GM12891 (cell line): ENCODE results near the gene CRISPLD2.

Experiments
- DNase-seq: peaks from one replicate; pipeline ENCODE4 v3.0.0; 2011; ENCODE audit warnings: low spot score; ENCODE audit not compliant: insufficient read length
- FAIRE-seq: peaks from 2 replicates; lab custom pipeline; 2011; peaks lifted over from hg19 to GRCh38; lab: Jason Lieb, UNC
- PAX5 ChIP-seq: IDR thresholded peaks from 2 replicates; pipeline ENCODE4 v1.6.1; 2011; ENCODE audit warnings: low read length, moderate library complexity, mild to moderate bottlenecking; ENCODE audit not compliant: insufficient read depth, severe bottlenecking
- POLR2A ChIP-seq: IDR thresholded peaks from 2 replicates; pipeline ENCODE4 v1.6.1; 2011; ENCODE audit warnings: low read depth, low read length, control low read depth
- POLR2AphosphoS5 ChIP-seq: IDR thresholded peaks from 2 replicates; pipeline ENCODE4 v1.6.1; 2011; ENCODE audit warnings: low read depth, low read length, control low read depth
- POU2F2 ChIP-seq: IDR thresholded peaks from 2 replicates; pipeline ENCODE4 v1.6.1; 2011; ENCODE audit warnings: low read depth, mild to moderate bottlenecking, control low read depth, low read length, moderate library complexity
- SPI1 ChIP-seq: IDR thresholded peaks from 2 replicates; pipeline ENCODE4 v1.6.1; 2011; ENCODE audit warnings: low read depth, low read length, control low read depth
- TAF1 ChIP-seq: IDR thresholded peaks from 2 replicates; pipeline ENCODE4 v1.6.1; 2011; ENCODE audit warnings: low read depth, low read length, control low read depth

CRISPLD2 gene

GRCh38 chr16:84884246-84884595, 64.4 kb downstream of the CRISPLD2 start:
- DNase-seq = no peak
- no peak for FAIRE-seq
- TF ChIP-seq POU2F2 (no peak), TAF1 (no peak), POLR2AphosphoS5 (no peak), POLR2A (no peak), PAX5 (no peak), SPI1 (no peak)

- DNase-seq = no peak
- no peak for TF ChIP-seq POU2F2
- TF ChIP-seq POLR2AphosphoS5 = no peak
- TF ChIP-seq PAX5 = no peak
- no peak for TF ChIP-seq TAF1
- TF ChIP-seq POLR2A = no peak
- no peak for TF ChIP-seq SPI1
- FAIRE-seq = no peak
These were observed 65.0 kb downstream of the CRISPLD2 start for GRCh38 chr16:84884596-84885341.

GRCh38 chr16:84885342-84885910, 65.6 kb downstream of the CRISPLD2 start:
- no peak for FAIRE-seq
- TF ChIP-seq PAX5 (no peak), POU2F2 (no peak), TAF1 (no peak), POLR2A (no peak), SPI1 (no peak), POLR2AphosphoS5 (no peak)
- no peak for DNase-seq

- FAIRE-seq (no peak), DNase-seq (no peak)
- TF ChIP-seq POLR2AphosphoS5 (no peak), SPI1 (no peak), PAX5 (no peak), POLR2A (no peak)
These were observed 66.8 kb downstream of the CRISPLD2 start for GRCh38 chr16:84886497-84887090.

- DNase-seq (no peak), FAIRE-seq (no peak)
- TF ChIP-seq SPI1 = no peak
- TF ChIP-seq PAX5 = no peak
- no peak for TF ChIP-seq POU2F2
- no peak for TF ChIP-seq POLR2A
- TF ChIP-seq TAF1 = no peak
These were observed 67.4 kb downstream of the CRISPLD2 start for GRCh38 chr16:84887207-84887606.

GRCh38 chr16:84888450-84888849, 68.7 kb downstream of the CRISPLD2 start:
- DNase-seq (no peak), FAIRE-seq (no peak)
- TF ChIP-seq POLR2A (no peak), POLR2AphosphoS5 (no peak), POU2F2 (no peak), SPI1 (no peak), TAF1 (no peak), PAX5 (no peak)

- no peak for DNase-seq
- no peak for FAIRE-seq
- no peak for TF ChIP-seq TAF1
These were observed 69.3 kb downstream of the CRISPLD2 start for GRCh38 chr16:84889066-84889465.

GRCh38 chr16:84890427-84890826, 70.6 kb downstream of the CRISPLD2 start:
- no peak for DNase-seq
- TF ChIP-seq POLR2AphosphoS5 (no peak), POLR2A (no peak)
- no peak for FAIRE-seq

GRCh38 chr16:84891149-84891795, 71.5 kb downstream of the CRISPLD2 start:
- FAIRE-seq = no peak
- DNase-seq = no peak
- TF ChIP-seq PAX5 (no peak), POLR2A (no peak), TAF1 (no peak), SPI1 (no peak), POU2F2 (no peak), POLR2AphosphoS5 (no peak)

- TF ChIP-seq TAF1 = no peak
- TF ChIP-seq POLR2A = no peak
- TF ChIP-seq POU2F2 = no peak
- no peak for TF ChIP-seq PAX5
- TF ChIP-seq SPI1 = no peak
- TF ChIP-seq POLR2AphosphoS5 = no peak
- FAIRE-seq (no peak), DNase-seq (no peak)
These were observed 72.3 kb downstream of the CRISPLD2 start for GRCh38 chr16:84892097-84892496.
